GM18951 (cell line): ENCODE data around the gene STK10.

Experiments used
- POLR2A ChIP-seq: IDR thresholded peaks from 4 replicates; pipeline ENCODE4 v1.6.1; 2011; ENCODE audit warnings: mild to moderate bottlenecking; ENCODE audit not compliant: insufficient read length, insufficient read depth; ENCODE audit errors: extremely low read depth
- in situ Hi-C: fragments of 300-500 bp; cut with MboI; formaldehyde crosslinking; loops from one replicate; pipeline ENCODE4 v1.12.0; 2022; ENCODE audit warnings: low sequenced_read_pairs, mixed read lengths, inconsistent platforms; ENCODE audit not compliant: unreplicated experiment

STK10 gene

DNA sequence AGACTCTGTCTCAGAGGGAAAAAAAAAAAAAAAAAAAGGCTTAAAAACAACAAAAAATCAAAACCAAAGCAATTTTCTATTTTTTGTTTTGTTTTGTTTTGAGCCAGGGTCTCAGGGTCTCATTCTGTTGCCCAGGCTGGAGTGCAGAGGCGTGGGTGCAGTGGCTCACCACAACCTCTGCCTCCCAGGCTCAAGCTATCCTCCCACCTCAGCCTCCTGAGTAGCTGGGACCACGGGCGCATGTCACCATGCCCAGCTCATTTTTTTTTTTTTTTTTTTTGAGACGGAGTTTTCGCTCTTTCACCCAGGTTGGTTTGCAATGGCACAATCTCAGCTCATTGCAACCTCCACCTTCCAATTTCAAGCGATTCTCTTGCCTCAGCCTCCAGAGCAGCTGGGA is 5.7 kb downstream of the STK10 start:
- TF ChIP-seq POLR2A, result no peak
- in situ Hi-C loops, result no loop called here

DNA sequence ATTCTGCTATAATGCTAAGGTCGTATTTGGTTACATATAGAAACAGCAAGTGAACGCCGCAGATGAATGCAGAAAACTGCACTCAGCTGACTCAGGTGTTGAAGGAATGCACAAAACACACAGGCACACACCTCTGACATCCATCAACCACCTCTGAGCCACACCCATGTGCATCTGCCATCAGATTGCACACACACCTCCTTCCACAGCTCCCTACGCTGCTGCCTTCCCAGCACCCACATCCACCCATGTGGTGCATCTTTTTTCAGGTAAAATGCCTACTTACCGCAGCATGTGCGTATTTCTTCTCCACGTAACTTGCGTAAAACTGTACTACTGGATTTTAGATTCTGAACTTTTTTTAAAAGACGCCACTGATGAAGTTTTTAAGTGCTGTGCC is 7.1 kb downstream of the STK10 start:
- TF ChIP-seq POLR2A, result no peak
- in situ Hi-C loops, result no loop called here

DNA sequence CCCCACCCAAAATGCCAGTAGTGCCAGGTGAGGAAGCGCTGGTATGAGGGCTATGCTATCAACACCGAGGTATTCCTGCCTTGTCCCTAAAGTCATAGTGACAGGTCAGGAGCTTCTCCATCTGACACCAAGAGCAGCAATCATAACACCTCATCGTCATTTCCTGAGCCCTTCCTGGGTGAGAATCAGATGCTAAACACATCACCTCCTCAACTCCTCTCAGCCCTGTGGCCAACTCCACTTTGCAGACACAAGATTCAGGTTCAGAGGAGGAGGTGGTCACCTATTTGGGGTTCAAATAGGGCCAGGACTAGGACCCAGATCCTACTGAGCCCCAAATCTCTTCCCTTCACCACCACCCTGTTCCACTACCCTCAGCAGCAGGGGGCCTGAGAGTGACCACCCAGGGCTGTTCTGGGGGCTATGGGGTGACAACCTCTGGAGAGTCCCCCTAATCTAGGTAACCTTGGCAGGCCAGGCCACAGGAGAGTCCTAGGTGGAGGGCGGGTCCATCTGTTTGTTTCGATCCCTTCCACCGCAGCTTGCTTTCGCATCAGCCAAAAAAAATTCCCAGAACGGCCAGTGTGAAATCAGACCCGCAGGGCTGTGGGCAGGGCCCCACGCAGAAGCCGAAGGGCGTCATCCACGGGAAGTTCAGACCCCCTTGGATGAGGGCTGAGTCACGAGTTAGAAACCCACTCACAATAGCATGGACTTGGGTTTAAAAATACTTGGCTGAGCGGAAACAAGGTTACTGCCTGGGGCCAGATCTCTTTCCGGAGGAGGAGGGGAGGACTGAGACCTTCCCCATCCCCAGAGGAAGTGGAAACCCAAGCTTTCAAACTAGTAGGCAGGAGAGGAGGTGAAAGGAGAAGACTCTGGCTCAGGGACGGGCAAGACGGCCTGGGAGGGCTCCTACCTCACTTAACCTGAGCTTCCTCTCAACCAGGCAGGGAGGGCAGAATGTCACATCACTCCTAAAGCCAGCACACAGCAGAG is 8.7 kb downstream of the STK10 start:
- in situ Hi-C loops, result no loop called here
- peak; percentile 55 for TF ChIP-seq POLR2A

DNA sequence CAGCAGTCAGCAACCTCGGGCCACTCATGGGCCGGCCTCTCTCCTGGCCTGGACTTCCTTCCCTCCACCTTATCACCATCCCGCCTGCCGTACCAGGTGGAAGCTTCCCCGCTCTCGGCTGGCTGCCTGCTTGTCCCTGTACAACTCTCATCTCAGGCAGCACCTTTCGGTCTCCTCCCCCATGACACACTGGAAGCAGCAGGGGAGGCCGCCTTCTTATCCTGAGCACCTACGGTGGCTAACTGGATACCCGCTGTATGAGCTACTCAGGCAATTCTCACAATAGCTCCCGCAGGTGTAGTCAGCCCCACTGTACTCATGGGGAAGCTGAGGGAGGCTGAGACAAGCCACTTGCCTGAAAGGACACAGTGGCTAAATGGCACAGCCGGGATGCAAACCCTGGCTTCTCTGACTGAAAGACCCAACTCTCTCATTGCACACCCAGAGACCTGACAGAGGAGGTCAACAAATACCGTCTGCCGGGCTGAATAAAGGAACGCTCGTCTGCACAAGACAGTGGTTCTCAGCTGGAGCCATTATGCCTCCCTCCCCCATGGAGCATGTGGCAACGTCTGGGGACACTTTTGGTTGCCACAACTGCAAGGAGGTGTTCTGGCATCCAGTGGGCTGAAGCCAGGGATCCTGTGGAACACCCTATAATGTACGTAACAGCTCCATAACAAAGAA is 9.6 kb downstream of the STK10 start:
- no peak for TF ChIP-seq POLR2A
- in situ Hi-C loops, result no loop called here

DNA sequence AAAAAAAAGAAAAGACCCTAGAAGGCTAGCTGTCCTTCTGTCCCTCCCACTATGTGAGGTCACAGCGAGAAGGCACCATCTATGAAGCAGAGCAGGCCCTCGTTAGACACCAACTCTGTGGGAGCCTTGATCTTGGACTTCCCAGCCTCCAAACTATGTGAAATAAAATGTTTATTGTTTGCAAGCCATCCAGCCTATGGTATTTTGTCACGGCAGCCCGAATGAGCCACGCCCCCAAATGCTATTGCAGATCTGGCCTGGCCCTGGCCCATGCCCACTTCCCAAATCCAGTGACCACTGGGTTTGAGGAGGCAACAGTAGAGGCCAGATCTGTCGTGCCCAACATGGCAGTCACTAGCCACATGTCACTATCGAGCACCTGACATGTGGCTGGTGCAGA is 10.8 kb downstream of the STK10 start:
- in situ Hi-C loops, result no loop called here
- no peak for TF ChIP-seq POLR2A

DNA sequence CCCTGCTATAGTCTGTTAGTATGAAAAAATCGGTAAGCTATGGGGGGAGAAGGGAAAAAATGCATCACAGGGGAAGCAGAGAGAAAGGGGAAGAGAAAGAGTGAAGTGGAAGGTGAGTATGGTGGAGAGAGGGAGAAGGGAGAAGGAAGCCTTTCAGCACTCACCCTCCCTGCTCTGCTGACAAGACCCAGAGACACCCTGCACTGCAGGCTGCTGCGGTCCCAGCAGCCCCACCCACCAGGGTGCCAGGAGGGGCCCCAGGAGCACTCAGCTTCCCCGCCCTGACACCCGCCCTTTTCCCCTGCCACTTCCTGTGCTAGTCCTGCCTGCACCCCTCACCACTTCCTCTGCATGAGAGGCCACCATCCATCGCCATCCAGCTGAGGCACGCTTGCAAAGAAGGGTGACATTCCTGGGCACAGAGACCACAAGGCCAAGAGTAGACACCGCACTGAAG is 12.7 kb downstream of the STK10 start:
- in situ Hi-C loops, result no loop called here
- TF ChIP-seq POLR2A, result peak; percentile 77

DNA sequence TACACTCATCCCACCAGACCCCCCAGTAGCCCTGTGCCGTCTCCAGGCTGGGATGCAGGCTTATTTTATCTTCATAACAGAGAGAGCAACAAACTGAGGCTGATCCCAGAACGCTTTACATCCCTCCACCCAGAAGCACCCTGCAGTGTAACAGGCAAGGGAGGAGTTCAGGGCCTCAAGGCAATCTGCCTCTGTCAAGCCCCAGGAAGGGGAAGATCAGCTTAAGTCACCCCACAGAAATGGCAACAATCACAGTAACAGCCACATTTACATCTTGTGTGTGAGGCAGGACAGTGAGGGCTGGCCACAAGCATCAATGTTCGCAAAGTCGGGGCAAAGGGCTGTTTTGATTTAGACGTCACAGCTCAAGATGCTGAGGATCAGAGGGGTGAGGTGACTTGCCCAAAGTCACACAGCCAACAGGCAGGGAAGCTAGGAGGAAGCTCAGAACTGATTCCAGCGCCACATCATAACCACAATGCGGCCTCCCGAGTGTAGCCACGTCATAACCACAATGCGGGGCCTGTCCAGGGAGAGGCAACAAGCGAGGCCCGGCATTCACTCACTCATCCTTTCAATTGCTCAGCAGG is 14.4 kb downstream of the STK10 start:
- no peak for TF ChIP-seq POLR2A
- in situ Hi-C loops, result no loop called here

DNA sequence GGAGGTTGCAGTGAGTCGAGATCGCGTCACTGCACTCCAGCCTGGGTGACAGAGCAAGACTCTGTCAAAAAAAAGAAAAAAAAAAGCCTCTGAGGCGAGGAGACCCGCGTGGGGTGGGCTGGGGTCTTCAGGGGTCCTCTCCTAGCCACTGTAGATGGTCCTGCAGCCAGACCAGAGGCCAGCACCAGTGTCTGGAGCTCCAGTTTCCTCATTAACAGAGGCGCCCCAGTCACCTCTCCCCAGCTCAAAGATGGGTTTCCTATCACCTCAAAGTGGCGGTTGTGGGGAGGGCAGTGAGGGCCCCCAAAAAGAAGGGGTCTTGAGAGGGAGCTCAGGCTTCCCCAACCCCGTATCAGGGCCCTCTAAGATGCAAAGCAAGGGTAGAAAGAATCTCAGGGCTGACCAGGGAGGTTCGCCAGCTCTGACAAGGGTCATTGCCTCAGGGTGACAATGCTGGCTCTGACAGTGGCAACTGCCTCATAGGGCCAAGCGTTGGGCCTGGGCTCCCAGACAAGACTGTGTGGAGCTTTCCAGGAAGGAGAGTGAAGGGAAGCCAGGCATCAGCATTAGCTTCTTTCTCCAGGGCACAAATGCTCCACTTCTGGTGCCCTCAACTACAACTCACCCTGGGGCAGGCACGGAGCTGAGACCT is 15.0 kb downstream of the STK10 start:
- in situ Hi-C loops, result no loop called here
- no peak for TF ChIP-seq POLR2A

DNA sequence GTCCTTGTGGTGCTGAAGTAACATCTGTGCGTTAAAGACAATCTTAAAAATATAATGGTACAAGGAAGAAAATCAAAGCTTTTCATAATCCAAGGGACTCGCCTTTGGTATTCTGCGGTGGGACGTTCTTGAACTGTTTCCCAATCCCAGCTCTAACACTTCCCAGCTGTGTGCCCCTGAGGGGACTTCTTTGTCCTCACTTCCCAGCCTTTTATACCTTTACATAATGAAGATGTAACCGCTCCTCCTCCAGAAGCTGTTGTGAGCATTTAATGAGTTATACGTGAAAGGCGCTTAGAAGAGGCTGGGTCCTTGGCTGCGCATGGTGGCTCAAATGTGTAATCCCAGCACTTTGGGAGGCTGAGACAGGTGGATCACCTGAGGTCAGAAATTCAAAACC is 16.9 kb downstream of the STK10 start:
- TF ChIP-seq POLR2A, result no peak

DNA sequence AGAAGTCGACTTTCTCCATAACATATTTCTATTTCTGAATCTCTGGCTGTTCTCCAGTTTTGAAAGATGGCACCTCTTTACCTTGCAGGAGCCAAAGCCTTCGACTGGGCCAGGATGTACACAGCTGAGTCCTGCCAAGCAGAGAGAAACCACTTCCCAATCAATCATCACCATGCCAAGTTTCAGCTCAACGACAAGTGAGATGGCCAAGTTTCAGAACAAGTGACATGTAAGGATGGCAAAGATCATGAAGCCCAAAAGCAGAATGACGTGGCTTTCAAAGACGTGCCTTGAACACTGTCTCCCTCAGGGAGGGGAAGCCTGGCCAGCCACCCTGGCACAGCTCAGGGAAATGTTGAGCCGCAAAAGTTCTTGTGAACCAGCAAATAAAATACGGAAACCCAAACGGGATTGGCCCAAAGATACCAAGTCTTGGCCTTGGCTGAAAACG is 17.7 kb downstream of the STK10 start:
- in situ Hi-C loops, result no loop called here
- no peak for TF ChIP-seq POLR2A

More for the DNA sequence above, 16.9 kb downstream of the STK10 start:
- in situ Hi-C loops, result no loop called here

DNA sequence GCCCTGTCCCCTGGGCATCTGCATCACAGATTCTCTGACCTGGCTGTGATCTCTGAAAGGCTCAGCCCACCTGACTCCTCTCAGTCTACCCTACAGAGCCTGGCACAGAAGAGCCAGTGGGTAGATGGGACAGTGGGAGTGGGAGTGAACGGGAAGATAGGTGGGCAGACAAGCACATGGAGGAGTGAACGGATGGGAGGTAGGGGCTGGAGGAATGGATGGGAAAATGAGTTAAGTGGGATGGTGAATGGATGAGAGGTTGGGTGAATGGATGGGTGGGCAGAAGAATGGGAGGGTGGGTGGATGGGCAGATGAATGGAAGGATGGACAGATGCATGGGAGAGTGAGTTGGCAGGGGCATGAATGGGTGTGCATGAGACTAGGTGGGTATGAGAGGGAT is 18.8 kb downstream of the STK10 start:
- in situ Hi-C loops, result no loop called here

DNA sequence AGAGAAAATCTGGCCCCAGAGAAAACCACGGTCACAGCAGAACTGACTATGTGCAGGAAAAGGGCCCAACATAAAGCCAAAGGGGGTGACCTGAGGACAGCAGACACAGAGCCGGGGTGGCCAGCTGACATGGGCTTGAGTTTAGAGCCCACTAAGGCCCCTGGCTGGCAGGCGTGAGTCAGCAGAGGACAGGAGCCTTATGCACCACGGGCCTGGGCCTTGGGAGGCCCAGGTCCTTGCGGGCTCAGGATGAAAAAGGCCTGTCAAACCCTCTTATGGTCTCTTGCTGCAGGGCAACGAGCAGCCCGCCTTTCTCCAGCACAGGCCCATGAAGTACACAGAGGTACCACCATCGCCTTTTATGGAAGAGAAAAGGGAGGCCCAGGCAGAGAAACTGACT is 19.7 kb downstream of the STK10 start:
- TF ChIP-seq POLR2A, result no peak
- in situ Hi-C loops, result no loop called here

More for the DNA sequence above, 18.8 kb downstream of the STK10 start:
- TF ChIP-seq POLR2A, result no peak

DNA sequence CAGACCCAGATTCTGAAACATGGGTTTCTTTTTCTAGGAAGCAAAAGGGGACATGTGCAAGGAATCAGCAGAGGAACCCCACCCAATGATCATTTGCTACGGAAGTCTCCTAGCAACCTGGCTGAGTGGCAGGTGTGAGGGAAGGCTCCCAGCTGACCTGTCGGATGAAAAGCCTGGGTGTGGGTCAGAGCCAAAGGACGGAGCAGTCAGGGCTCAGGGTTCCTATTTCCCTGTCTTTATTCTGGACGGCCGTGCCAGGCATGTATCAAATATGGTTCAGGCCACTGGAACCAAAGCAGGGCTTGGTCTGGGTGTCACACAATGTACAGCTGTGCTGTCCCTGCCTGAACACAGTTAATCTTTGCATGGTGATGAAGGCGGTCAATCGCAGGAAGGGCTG is 20.1 kb downstream of the STK10 start:
- TF ChIP-seq POLR2A, result no peak
- in situ Hi-C loops, result no loop called here
